ENCODE results near the gene THOC3. TPM values are rescaled to one million over a fixed set of nuclear protein-coding genes. Genes with fewer than 3 reads are reported as not detected.
"Not testable (repeated sequence)": the region's sequence is repeated elsewhere in the genome, so short reads cannot be mapped to it uniquely, and the experiment has no call there.

Gene THOC3
- total RNA-seq, 2 donors from 2014 or later, result 11.4 to 20.9 TPM

DNA sequence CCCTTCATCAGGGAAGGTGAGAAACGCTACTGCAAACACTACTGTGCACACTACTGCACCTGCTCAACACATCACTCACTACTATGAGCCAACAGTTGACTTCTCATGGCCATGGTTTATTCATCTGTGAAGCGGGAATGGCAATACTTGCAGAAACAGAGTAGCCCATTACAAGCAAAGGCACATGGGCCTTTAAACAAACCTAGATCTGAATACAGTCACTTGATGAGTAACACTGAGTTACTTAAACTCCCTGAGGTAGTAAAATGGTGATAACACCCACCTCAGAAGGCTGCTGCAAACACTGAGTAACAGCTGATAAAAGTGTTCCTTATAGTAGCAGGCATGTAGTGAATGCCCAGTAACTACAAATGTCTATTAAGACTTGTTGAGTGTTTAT, 9.6 kb downstream of the THOC3 start:
- not testable (repeated sequence) for H3K27ac ChIP-seq; H3K9me3 ChIP-seq; DNase-seq (ENCODE audit: low spot score); H3K27me3 ChIP-seq; H3K4me1 ChIP-seq; H3K4me3 ChIP-seq; H3K36me3 ChIP-seq

- H3K4me3 ChIP-seq; H3K36me3 ChIP-seq; H3K27me3 ChIP-seq; H3K4me1 ChIP-seq; H3K9me3 ChIP-seq; DNase-seq (ENCODE audit: low spot score); H3K27ac ChIP-seq: not testable (repeated sequence)
These were observed 14.0 kb downstream of the THOC3 start for GRCh38 chr5:175954107-175954506.

DNA sequence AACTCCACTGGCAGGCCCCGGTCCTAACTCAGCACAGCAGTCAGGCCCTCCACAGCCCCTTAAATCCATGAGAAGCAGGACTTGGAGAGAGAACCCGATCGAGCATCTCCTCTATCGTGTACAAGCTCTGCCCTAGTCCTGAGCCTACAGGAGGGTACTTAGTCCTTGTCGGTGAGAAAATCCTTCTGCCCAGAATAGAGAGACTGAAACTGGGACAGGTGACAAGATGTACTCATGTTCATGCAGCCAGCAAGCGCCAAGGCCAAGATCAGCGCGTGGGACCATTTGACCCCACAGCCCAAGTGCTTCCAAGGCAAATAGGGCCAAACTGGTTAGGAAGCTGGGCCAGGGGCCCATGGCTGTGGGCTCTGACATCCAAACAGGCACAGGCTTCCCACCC, 15.3 kb downstream of the THOC3 start:
- DNase-seq (ENCODE audit: low spot score); H3K4me3 ChIP-seq; H3K36me3 ChIP-seq; H3K27ac ChIP-seq; H3K9me3 ChIP-seq; H3K4me1 ChIP-seq; H3K27me3 ChIP-seq: not testable (repeated sequence)

DNA sequence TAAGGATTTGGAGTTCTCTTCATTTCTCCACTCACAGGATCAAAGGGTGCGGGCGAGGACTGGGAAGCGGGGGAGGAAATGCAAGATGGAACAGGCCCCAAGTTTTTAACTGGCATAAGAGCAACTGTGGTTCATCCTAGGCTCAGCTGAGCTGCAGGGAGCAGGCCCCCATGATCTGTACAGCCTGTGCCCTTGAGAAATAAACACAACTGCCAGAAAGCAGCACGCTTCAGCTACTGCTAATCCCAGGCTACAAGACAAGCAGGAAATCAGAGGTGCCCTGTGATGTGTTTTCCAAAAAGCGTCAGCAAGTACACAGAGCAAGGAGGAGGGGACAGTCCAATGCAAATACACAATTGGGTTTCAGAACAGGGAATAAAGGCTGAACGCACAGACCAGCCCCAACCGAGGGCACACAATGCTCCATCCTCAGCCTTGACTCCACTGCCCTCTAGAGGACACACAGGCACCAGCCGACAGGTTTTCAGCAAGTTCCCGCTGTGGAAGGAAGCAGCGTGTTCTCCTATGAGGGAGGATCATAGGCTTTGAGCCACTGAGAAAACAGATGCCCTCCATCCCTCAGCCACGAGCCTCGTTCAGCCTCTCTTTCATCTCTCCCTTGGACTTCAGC, 16.7 kb downstream of the THOC3 start:
- not testable (repeated sequence) for H3K4me1 ChIP-seq; H3K27me3 ChIP-seq; H3K36me3 ChIP-seq; H3K27ac ChIP-seq; H3K9me3 ChIP-seq; H3K4me3 ChIP-seq; DNase-seq (ENCODE audit: low spot score)

GRCh38 chr5:175948329-175949108, 19.6 kb downstream of the THOC3 start:
- H3K4me1 ChIP-seq; H3K27ac ChIP-seq; H3K4me3 ChIP-seq; H3K27me3 ChIP-seq; H3K36me3 ChIP-seq; H3K9me3 ChIP-seq; DNase-seq (ENCODE audit: low spot score): not testable (repeated sequence)

- not testable (repeated sequence) for H3K4me3 ChIP-seq; H3K9me3 ChIP-seq; H3K36me3 ChIP-seq; H3K4me1 ChIP-seq; DNase-seq (ENCODE audit: low spot score); H3K27ac ChIP-seq; H3K27me3 ChIP-seq
These were observed 24.9 kb downstream of the THOC3 start for GRCh38 chr5:175943253-175943652.

DNA sequence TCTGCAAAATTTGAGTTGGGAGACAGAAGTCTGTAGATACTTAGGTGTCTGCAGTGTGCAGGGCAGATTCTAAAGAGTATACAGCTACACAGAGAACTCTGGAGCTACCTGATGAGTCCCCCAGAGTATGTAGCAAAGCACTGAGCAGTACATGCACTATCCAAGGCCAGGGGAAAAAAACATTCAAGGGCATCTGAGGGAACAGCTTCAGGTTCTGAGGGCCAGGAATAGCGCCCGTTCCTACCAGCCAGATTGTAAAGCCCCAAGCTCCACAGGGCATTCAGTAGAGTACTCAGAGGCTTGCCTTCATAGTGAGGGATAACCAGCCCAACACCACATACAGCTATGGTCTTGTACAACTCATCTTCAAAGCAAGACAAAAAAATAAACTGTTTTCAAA, 27.5 kb downstream of the THOC3 start:
- not testable (repeated sequence) for H3K4me3 ChIP-seq; H3K9me3 ChIP-seq; H3K36me3 ChIP-seq; H3K27me3 ChIP-seq; H3K4me1 ChIP-seq; H3K27ac ChIP-seq; DNase-seq (ENCODE audit: low spot score)

DNA sequence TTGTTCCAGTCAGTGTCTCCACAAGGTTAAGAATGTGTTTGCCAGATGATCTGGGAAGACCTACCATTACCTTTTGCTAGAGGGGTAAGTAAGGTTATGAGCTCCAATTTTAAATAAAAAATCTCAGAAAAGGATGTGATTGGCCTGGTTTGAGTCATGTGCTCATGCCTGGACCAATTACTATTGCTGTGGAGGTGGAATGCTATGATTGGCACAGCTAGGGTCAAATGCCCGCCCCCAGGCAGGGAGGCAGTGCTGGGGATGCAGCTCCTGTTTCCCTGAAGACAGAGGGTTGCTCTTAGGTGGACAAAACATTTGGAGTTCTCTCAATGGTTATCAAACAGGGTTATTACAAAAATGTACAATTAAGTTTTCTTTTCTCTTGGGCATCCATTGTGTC, 29.6 kb downstream of the THOC3 start:
- H3K27ac ChIP-seq; H3K9me3 ChIP-seq; H3K27me3 ChIP-seq; H3K4me3 ChIP-seq; H3K36me3 ChIP-seq; DNase-seq (ENCODE audit: low spot score); H3K4me1 ChIP-seq: not testable (repeated sequence)

GRCh38 chr5:175928752-175929151, 39.4 kb downstream of the THOC3 start:
- H3K27ac ChIP-seq; H3K4me3 ChIP-seq; H3K4me1 ChIP-seq; H3K36me3 ChIP-seq; H3K9me3 ChIP-seq; DNase-seq (ENCODE audit: low spot score); H3K27me3 ChIP-seq: not testable (repeated sequence)

DNA sequence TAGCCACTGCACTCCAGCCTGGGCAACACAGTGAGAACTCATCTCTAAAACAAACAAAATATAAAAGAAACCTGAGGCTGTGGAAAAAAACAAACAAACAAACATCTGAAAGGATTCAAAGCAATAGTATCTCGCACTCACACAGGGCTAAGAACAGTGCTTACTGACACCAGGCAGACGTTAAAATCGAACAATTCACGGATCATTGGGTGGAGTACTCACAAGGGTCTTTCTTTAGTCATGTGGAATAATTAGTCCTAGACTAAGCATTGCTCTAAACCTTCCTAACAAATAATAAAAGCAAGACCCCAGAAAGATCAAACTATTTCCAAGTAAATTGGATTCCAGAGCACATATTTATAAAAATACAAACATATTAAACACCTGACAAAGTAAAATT, 43.0 kb downstream of the THOC3 start:
- not testable (repeated sequence) for H3K9me3 ChIP-seq; DNase-seq (ENCODE audit: low spot score); H3K4me3 ChIP-seq; H3K36me3 ChIP-seq; H3K27me3 ChIP-seq; H3K4me1 ChIP-seq; H3K27ac ChIP-seq

DNA sequence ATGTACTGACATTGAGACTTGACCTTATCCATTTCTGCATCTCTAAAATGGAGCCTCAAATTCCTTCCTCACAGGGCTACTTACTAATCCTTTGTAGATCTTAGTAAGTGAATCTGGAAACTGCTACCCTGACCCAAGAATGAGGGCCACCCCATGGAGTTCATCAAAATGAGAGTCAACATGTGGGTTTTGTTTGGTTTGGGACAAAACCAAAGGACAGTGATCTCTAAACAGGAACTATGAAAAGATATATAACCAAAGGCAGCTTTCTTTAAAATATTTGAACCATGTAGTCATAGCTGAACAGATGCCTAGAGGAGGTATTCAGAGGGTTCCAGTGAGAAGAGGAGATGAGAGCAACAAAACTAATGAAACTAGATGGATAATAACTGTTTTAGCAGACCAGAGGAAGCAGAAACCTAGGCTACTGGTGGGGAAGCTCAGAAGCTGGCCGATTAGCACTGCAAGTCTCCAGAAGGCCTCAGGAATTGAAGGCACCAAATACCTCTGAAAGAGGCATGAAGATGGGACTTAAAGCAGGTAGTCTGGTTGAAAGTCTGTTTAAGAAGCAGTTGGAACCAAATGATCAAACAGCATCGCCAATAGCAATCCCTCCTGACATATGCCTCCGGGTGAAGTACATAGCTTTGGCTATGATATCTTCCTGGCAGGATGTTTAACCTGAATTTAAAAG, 45.8 kb downstream of the THOC3 start:
- no peak overlapping the region for H3K27ac ChIP-seq
- no peak for DNase-seq (ENCODE audit: low spot score)
- H3K9me3 ChIP-seq, result no peaks in the 10 kb centered on the region
- H3K4me1 ChIP-seq, result no peaks in the 10 kb centered on the region
- H3K27me3 ChIP-seq, result no peaks in the 10 kb centered on the region
- no peaks in the 10 kb centered on the region for H3K36me3 ChIP-seq
- TF ChIP-seq, protein P1, sequence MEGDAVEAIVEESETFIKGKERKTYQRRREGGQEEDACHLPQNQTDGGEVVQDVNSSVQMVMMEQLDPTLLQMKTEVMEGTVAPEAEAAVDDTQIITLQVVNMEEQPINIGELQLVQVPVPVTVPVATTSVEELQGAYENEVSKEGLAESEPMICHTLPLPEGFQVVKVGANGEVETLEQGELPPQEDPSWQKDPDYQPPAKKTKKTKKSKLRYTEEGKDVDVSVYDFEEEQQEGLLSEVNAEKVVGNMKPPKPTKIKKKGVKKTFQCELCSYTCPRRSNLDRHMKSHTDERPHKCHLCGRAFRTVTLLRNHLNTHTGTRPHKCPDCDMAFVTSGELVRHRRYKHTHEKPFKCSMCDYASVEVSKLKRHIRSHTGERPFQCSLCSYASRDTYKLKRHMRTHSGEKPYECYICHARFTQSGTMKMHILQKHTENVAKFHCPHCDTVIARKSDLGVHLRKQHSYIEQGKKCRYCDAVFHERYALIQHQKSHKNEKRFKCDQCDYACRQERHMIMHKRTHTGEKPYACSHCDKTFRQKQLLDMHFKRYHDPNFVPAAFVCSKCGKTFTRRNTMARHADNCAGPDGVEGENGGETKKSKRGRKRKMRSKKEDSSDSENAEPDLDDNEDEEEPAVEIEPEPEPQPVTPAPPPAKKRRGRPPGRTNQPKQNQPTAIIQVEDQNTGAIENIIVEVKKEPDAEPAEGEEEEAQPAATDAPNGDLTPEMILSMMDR (IDR thresholded peaks at IDR 0.05), result no peak
- H3K4me3 ChIP-seq, result no peak overlapping the region
